Smooth muscle cell (in vitro differentiated cells): ENCODE results near the gene MMRN2. TPM values are rescaled to one million over a fixed set of nuclear protein-coding genes. Genes with fewer than 3 reads are reported as not detected.

Source experiments
- DNase-seq: peaks from one replicate; lab custom pipeline; 2025; ENCODE audit not compliant: unreplicated experiment; lab: John Stamatoyannopoulos, UW
- H2AFZ ChIP-seq: fragments of 200-600 bp; sonication (generic); 2 replicates; pipeline ENCODE4 v1.6.0; 2016; ENCODE audit warnings: antibody characterized with exemption, low read depth, mild to moderate bottlenecking
- H3F3A ChIP-seq: fragments of 200-600 bp; sonication (generic); 2 replicates; pipeline ENCODE4 v1.6.0; 2017; ENCODE audit warnings: antibody characterized with exemption, low read depth
- H3K27ac ChIP-seq: fragments of 200-600 bp; sonication (generic); 2 replicates; pipeline ENCODE4 v1.5.1; 2016; ENCODE audit warnings: low read depth, mild to moderate bottlenecking
- H3K27me3 ChIP-seq: fragments of 200-600 bp; sonication (generic); 2 replicates; pipeline ENCODE4 v1.6.1; 2016; ENCODE audit warnings: low read depth, mild to moderate bottlenecking
- H3K36me3 ChIP-seq: fragments of 200-600 bp; sonication (generic); 2 replicates; pipeline ENCODE4 v1.5.1; 2016; ENCODE audit warnings: low read depth
- H3K4me1 ChIP-seq: fragments of 200-600 bp; sonication (generic); 2 replicates; pipeline ENCODE4 v1.5.1; 2016; ENCODE audit warnings: low read depth
- H3K4me2 ChIP-seq: fragments of 200-600 bp; sonication (generic); 2 replicates; pipeline ENCODE4 v1.6.0; 2016; ENCODE audit warnings: mild to moderate bottlenecking
- H3K4me3 ChIP-seq: fragments of 200-600 bp; sonication (generic); 2 replicates; pipeline ENCODE4 v1.5.1; 2016; ENCODE audit warnings: mild to moderate bottlenecking
- H3K79me2 ChIP-seq: fragments of 200-600 bp; sonication (generic); 2 replicates; pipeline ENCODE4 v1.6.0; 2016; ENCODE audit warnings: low read depth, mild to moderate bottlenecking
- H3K9ac ChIP-seq: fragments of 200-600 bp; sonication (generic); 2 replicates; pipeline ENCODE4 v1.6.0; 2016; ENCODE audit warnings: low read depth
- H3K9me3 ChIP-seq: fragments of 200-600 bp; sonication (generic); replicated peaks from 2 replicates; pipeline ENCODE4 v1.5.1; 2016; ENCODE audit warnings: low read depth
- H4K20me1 ChIP-seq: fragments of 200-600 bp; sonication (generic); 2 replicates; pipeline ENCODE4 v1.6.0; 2016; ENCODE audit warnings: low read depth
- CTCF ChIP-seq: fragments of 200-600 bp; sonication (generic); IDR thresholded peaks from 2 replicates; pipeline ENCODE4 v1.5.1; 2017; ENCODE audit warnings: borderline replicate concordance, mild to moderate bottlenecking, antibody characterized with exemption; ENCODE audit not compliant: insufficient read depth, poor library complexity, severe bottlenecking
- WGBS: methylation state at CpG from one replicate; pipeline ENCODE4 v1.1.7; 2016; ENCODE audit warnings: low lambda C conversion rate; 5-methylcytosine and 5-hydroxymethylcytosine counted together
- polyA plus RNA-seq: library from polyadenylated mRNA; unstranded; fragments of >200 nt; fragmentation: Nextera tagmentation; extraction: Ambion mirVana; gene quantifications from 2 replicates; pipeline ENCODE4 v1.2.1, GENCODE V29; 2016
- total RNA-seq: library from RNA; depleted of rRNA; stranded (reverse); fragments of >200 nt; gene quantifications from 2 replicates; pipeline ENCODE4 v1.2.3, GENCODE V29; 2014

Gene MMRN2
- total and polyA plus RNA-seq, 2 experiments from 2014 or later: 0.09 to 0.16 TPM

DNA sequence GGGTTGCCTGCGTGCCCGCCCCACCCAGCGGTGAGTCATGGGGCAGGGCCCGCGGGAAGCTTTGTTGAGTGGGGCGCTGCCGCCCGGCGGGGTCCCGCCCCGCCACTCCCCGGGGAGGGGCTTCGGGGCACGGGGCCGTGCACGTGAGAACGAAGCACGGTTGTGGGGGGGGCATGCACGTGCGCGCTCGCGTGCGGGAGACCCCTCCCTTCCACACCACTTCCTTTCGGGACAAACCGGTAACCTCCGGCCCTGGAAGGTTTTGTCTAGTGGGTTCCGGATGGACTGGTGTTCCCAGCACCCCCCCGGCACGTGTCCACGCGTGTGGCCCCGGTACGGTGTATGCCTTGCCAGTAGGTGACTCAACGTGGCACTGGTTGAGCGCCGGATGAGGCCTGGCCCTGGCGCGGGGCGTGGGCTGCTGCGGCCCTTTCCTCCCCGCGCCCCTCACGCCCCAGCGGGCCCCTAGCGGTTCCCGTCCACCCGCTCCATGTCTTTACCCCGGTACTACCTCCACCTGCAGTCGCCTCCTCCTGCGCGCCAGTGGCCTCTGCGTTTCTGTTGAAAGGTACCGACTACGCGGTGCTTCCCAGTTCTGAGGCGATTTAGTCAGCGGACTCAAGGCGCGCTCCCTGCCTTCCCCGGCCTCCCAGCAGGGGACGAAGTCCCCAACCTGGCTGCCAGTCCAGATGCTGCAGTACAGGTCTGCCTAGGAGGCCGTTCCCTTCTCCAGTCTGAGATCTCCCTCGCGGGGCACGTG is 14.0 kb upstream of the MMRN2 start:
- TF ChIP-seq CTCF: peak; percentile 12
- Histone ChIP-seq H3K36me3 (no peaks in the 10 kb centered on the region), H2AFZ (peak overlapping the region; percentile 78), H4K20me1 (no peaks in the 10 kb centered on the region), H3K4me1 (peaks cover 28% of the 10 kb centered on the region), H3K4me2 (peak overlapping the region; percentile 85), H3K79me2 (no peaks in the 10 kb centered on the region), H3K4me3 (peak overlapping the region; percentile 70), H3K9ac (peak overlapping the region; percentile 97), H3K9me3 (no peaks in the 10 kb centered on the region), H3K27ac (peak overlapping the region; percentile 95), H3K27me3 (no peaks in the 10 kb centered on the region), H3F3A (peaks cover 7% of the 10 kb centered on the region)
- DNase-seq: peak; percentile 66
- WGBS: 4% methylated on average over 52 of the region's 66 CpGs

DNA sequence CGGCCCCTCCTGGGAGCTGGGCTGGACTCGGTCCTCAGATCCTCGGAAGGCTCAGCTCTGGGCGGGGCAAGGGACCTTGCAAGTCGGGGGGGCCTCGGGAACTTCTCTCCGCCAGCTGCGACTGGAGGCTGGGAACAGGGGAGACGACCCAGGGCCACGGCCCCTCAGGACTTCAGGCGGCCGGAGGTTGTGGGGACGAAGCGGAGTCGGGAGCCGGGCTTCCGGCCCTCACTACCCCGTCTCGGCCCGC is 13.5 kb upstream of the MMRN2 start:
- H3F3A ChIP-seq: peaks cover 7% of the 10 kb centered on the region
- no peaks in the 10 kb centered on the region for H3K9me3 ChIP-seq
- peaks cover 30% of the 10 kb centered on the region for H3K4me1 ChIP-seq
- no peaks in the 10 kb centered on the region for H3K36me3 ChIP-seq
- 0% methylated on average over 9 of the region's 20 CpGs for WGBS
- TF ChIP-seq CTCF: peak; percentile 1
- no peak for DNase-seq
- no peaks in the 10 kb centered on the region for H4K20me1 ChIP-seq
- H3K9ac ChIP-seq: peak overlapping the region; percentile 97
- peak overlapping the region; percentile 70 for H3K4me3 ChIP-seq
- H3K4me2 ChIP-seq: peak overlapping the region; percentile 85
- H2AFZ ChIP-seq: peak overlapping the region; percentile 78
- peak overlapping the region; percentile 95 for H3K27ac ChIP-seq
- H3K27me3 ChIP-seq: no peaks in the 10 kb centered on the region
- H3K79me2 ChIP-seq: no peaks in the 10 kb centered on the region

DNA sequence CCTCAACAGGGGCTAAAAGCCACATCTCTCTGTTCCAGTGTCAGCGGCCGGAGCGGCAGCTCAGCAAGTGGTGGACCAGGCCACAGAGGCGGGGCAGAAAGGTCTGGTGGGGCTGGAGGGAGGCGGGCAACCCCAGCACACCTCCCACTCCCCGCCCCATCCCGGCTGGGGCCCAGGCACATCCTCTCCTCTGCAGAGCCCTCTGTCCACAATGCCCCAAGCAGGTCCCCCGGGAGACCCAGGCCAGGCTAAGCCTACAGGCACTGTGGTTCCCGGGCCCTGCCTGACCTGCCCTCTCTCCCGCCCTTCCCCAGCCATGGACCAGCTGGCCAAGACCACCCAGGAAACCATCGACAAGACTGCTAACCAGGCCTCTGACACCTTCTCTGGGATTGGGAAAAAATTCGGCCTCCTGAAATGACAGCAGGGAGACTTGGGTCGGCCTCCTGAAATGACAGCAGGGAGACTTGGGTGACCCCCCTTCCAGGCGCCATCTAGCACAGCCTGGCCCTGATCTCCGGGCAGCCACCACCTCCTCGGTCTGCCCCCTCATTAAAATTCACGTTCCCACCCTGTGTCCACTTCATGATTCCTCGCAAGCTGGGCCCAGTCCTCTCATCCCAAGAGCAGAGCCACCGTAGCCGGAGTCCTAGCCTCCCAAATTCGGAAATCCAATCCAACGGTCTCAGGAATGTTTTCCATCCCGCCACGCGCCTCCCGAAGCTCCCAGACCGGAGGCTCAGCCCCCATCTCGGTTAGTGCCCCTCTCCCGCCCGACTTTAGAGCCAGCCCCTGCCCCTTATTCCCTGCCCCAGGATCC is 13.0 kb upstream of the MMRN2 start:
- peak overlapping the region; percentile 97 for H3K9ac ChIP-seq
- H3K79me2 ChIP-seq: no peaks in the 10 kb centered on the region
- no peak for DNase-seq
- H3K9me3 ChIP-seq: no peaks in the 10 kb centered on the region
- 27% methylated on average over 27 of the region's 30 CpGs for WGBS
- peak overlapping the region; percentile 95 for H3K27ac ChIP-seq
- H3K4me1 ChIP-seq: peaks cover 30% of the 10 kb centered on the region
- H3K36me3 ChIP-seq: no peaks in the 10 kb centered on the region
- peak overlapping the region; percentile 78 for H2AFZ ChIP-seq
- no peaks in the 10 kb centered on the region for H3K27me3 ChIP-seq
- H4K20me1 ChIP-seq: no peaks in the 10 kb centered on the region
- peak overlapping the region; percentile 85 for H3K4me2 ChIP-seq
- peaks cover 7% of the 10 kb centered on the region for H3F3A ChIP-seq
- H3K4me3 ChIP-seq: peak overlapping the region; percentile 70
- peak; percentile 3 for TF ChIP-seq CTCF
